H9 (cell line): ENCODE results near the gene DPM3. TPM values are rescaled to one million over a fixed set of nuclear protein-coding genes. Genes with fewer than 3 reads are reported as not detected.
A peak's percentile ranks its signal among the peaks of the same experiment; 100 is the strongest.

Experiments
- DNase-seq: peaks from one replicate; pipeline ENCODE4 v3.0.0-alpha.2; 2017
- H2AFZ ChIP-seq: one replicate; pipeline ENCODE4 v1.6.1; 2013; ENCODE audit warnings: mild to moderate bottlenecking, low read length, control low read depth, moderate library complexity
- H2AK5ac ChIP-seq: 2 replicates; pipeline ENCODE4 v1.6.1; 2013; ENCODE audit warnings: low read length, control low read depth, mixed read lengths; ENCODE audit not compliant: insufficient read length
- H2BK120ac ChIP-seq: one replicate; pipeline ENCODE4 v1.6.1; 2013; ENCODE audit warnings: low read depth, mild to moderate bottlenecking, low read length, control low read depth, inconsistent platforms; ENCODE audit not compliant: poor library complexity, severe bottlenecking
- H2BK12ac ChIP-seq: 2 replicates; pipeline ENCODE4 v1.6.1; 2013; ENCODE audit warnings: low read length, control low read depth, mixed read lengths, low read depth; ENCODE audit not compliant: insufficient read length
- H2BK15ac ChIP-seq: 2 replicates; pipeline ENCODE4 v1.6.1; 2013; ENCODE audit warnings: low read depth, low read length, control low read depth
- H2BK20ac ChIP-seq: one replicate; pipeline ENCODE4 v1.6.1; 2013; ENCODE audit warnings: low read depth, mild to moderate bottlenecking, low read length, control low read depth, inconsistent platforms; ENCODE audit not compliant: poor library complexity, severe bottlenecking
- H2BK5ac ChIP-seq: 2 replicates; pipeline ENCODE4 v1.6.1; 2013; ENCODE audit warnings: low read length, control low read depth, mixed read lengths; ENCODE audit not compliant: insufficient read length
- H3K14ac ChIP-seq: 2 replicates; pipeline ENCODE4 v1.6.1; 2013; ENCODE audit warnings: low read length, control low read depth; ENCODE audit not compliant: insufficient read depth
- H3K18ac ChIP-seq: 2 replicates; pipeline ENCODE4 v1.6.1; 2013; ENCODE audit warnings: low read depth, mild to moderate bottlenecking, mixed read lengths, low read length, control low read depth; ENCODE audit not compliant: insufficient read length
- H3K23ac ChIP-seq: 2 replicates; pipeline ENCODE4 v1.6.1; 2013; ENCODE audit warnings: low read length, control low read depth, mixed read lengths, low read depth; ENCODE audit not compliant: insufficient read length
- H3K23me2 ChIP-seq: 2 replicates; pipeline ENCODE4 v1.6.1; 2013; ENCODE audit warnings: low read depth, mild to moderate bottlenecking, mixed read lengths, low read length, control low read depth; ENCODE audit not compliant: insufficient read length, poor library complexity, severe bottlenecking
- H3K27ac ChIP-seq: 2 replicates; pipeline ENCODE4 v1.5.1; 2013; ENCODE audit warnings: low read length, control low read depth, mixed read lengths, low read depth; ENCODE audit not compliant: insufficient read length
- H3K27me3 ChIP-seq: 2 replicates; pipeline ENCODE4 v1.6.1; 2013; ENCODE audit warnings: low read length, control low read depth, inconsistent platforms; ENCODE audit not compliant: insufficient read depth
- H3K4ac ChIP-seq: 2 replicates; pipeline ENCODE4 v1.6.1; 2013; ENCODE audit warnings: low read depth, mild to moderate bottlenecking, control low read depth, inconsistent platforms, low read length, moderate library complexity
- H3K4me1 ChIP-seq: 2 replicates; pipeline ENCODE4 v1.6.1; 2013; ENCODE audit warnings: low read length, control low read depth, inconsistent platforms; ENCODE audit not compliant: insufficient read depth
- H3K4me2 ChIP-seq: 2 replicates; pipeline ENCODE4 v1.6.1; 2013; ENCODE audit warnings: low read length, control low read depth, mixed read lengths; ENCODE audit not compliant: insufficient read length, insufficient read depth
- H3K56ac ChIP-seq: 2 replicates; pipeline ENCODE4 v1.6.1; 2013; ENCODE audit warnings: low read depth, mild to moderate bottlenecking, mixed read lengths, low read length, control low read depth; ENCODE audit not compliant: insufficient read length
- H3K79me1 ChIP-seq: 2 replicates; pipeline ENCODE4 v1.6.1; 2013; ENCODE audit warnings: low read depth, mild to moderate bottlenecking, moderate library complexity, low read length, control low read depth, inconsistent platforms; ENCODE audit not compliant: insufficient read depth, poor library complexity, severe bottlenecking
- H3K79me2 ChIP-seq: 2 replicates; pipeline ENCODE4 v1.6.1; 2013; ENCODE audit warnings: low read length, control low read depth, inconsistent platforms; ENCODE audit not compliant: insufficient read depth
- H3K9ac ChIP-seq: 2 replicates; pipeline ENCODE4 v1.6.1; 2013; ENCODE audit warnings: low read length, control low read depth, mixed read lengths; ENCODE audit not compliant: insufficient read length; ENCODE audit errors: extremely low read depth
- H3K9me3 ChIP-seq: one replicate; pipeline ENCODE4 v1.6.1; 2013; ENCODE audit warnings: low read depth, low read length, inconsistent platforms; ENCODE audit not compliant: control insufficient read depth
- H3T11ph ChIP-seq: one replicate; pipeline ENCODE4 v1.6.1; 2013; ENCODE audit warnings: mild to moderate bottlenecking, low read length, control low read depth, inconsistent platforms
- H4K20me1 ChIP-seq: one replicate; pipeline ENCODE4 v1.6.1; 2013; ENCODE audit not compliant: control insufficient read depth, insufficient read length, insufficient read depth
- H4K5ac ChIP-seq: 2 replicates; pipeline ENCODE4 v1.6.1; 2013; ENCODE audit warnings: low read depth, mild to moderate bottlenecking, mixed read lengths, low read length, control low read depth; ENCODE audit not compliant: insufficient read length
- H4K8ac ChIP-seq: replicated peaks from 2 replicates; pipeline ENCODE4 v1.6.1; 2013; ENCODE audit warnings: low read length, control low read depth, mixed read lengths, low read depth; ENCODE audit not compliant: insufficient read length
- H4K91ac ChIP-seq: 2 replicates; pipeline ENCODE4 v1.6.1; 2013; ENCODE audit warnings: low read depth, mild to moderate bottlenecking, moderate library complexity, mixed read lengths, low read length, control low read depth; ENCODE audit not compliant: insufficient read length
- H3K27ac Mint-ChIP-seq, 3 experiments: 2 replicates in 2 of 3; 3 replicates in 1 of 3; pipeline ENCODE4 v1.8.0; 2020 to 2021; ENCODE audit warnings: mixed read lengths in 3 of 3, mild to moderate bottlenecking in 1 of 3, moderate library complexity in 1 of 3
- H3K27me3 Mint-ChIP-seq: 2 replicates; pipeline ENCODE4 v1.8.0; 2021; ENCODE audit warnings: low read depth, mild to moderate bottlenecking, moderate library complexity, mixed read lengths
- H3K36me3 Mint-ChIP-seq, 3 experiments: 2 replicates in 2 of 3; 3 replicates in 1 of 3; pipeline ENCODE4 v1.8.0; 2020 to 2021; ENCODE audit warnings: low read depth in 3 of 3, mixed read lengths in 3 of 3; ENCODE audit not compliant: insufficient read depth in 1 of 3
- H3K4me1 Mint-ChIP-seq, 2 experiments: 2 replicates each; pipeline ENCODE4 v1.8.0; 2020; ENCODE audit warnings: mixed read lengths in 2 of 2
- H3K4me3 Mint-ChIP-seq, 2 experiments: 2 replicates in 1 of 2; 3 replicates in 1 of 2; pipeline ENCODE4 v1.8.0; 2020 to 2021; ENCODE audit warnings: mild to moderate bottlenecking in 2 of 2, mixed read lengths in 2 of 2, moderate library complexity in 1 of 2
- H3K9me3 Mint-ChIP-seq, 2 experiments: 2 replicates in 1 of 2; 3 replicates in 1 of 2; pipeline ENCODE4 v1.8.0; 2020; ENCODE audit warnings: mild to moderate bottlenecking in 2 of 2, mixed read lengths in 2 of 2, moderate library complexity in 1 of 2
- CTCF ChIP-seq: fragments of 200-600 bp; sonication (generic); conservative IDR thresholded peaks from 3 replicates; pipeline ENCODE4 v1.8.0; 2021; ENCODE audit warnings: antibody characterized with exemption, mild to moderate bottlenecking
- WGBS: extraction: QIAGEN DNeasy Blood & Tissue Kit; methylation state at CpG from one replicate; pipeline ENCODE4 v1.1.7; 2013; ENCODE audit warnings: missing lambda C conversion rate, low lambda C conversion rate, mixed read lengths; ENCODE audit not compliant: insufficient read length; ENCODE audit errors: extremely low coverage; 5-methylcytosine and 5-hydroxymethylcytosine counted together
- total RNA-seq: library from RNA; stranded (reverse); gene quantifications from 2 replicates; pipeline ENCODE4 v1.2.1, GENCODE V29; 2021

The DPM3 gene
- total RNA-seq, 1 experiment from 2014 or later: 48.5 TPM

GRCh38 chr1:155171836-155172731 lies 31.8 kb upstream of the DPM3 start:
- H3T11ph ChIP-seq: no peak overlapping the region
- peak overlapping the region; percentile 75 for H3K4me2 ChIP-seq
- H3K14ac ChIP-seq: no peak overlapping the region
- Mint-ChIP-seq H3K9me3 (no peaks in the 10 kb centered on the region), H3K36me3 (peaks cover 9 to 33% (median 25%) of the 10 kb centered on the region in 3 experiments), H3K27ac (peak overlapping the region; percentile 67 to 95 (median 67)), H3K27me3 (no peaks in the 10 kb centered on the region; the same call in 1 of the 2 replicates), H3K4me1 (peaks cover 26 to 38% of the 10 kb centered on the region in 2 experiments), H3K4me3 (peak overlapping the region; percentile 92 to 97)
- no peaks in the 10 kb centered on the region for H3K9me3 ChIP-seq
- H2BK15ac ChIP-seq: no peak overlapping the region
- no peak overlapping the region for H3K18ac ChIP-seq
- no peaks in the 10 kb centered on the region for H3K4me1 ChIP-seq
- no peaks in the 10 kb centered on the region for H4K20me1 ChIP-seq
- H3K9ac ChIP-seq: peak overlapping the region; percentile 76
- no peak for DNase-seq
- H4K8ac ChIP-seq: no peak overlapping the region
- H2AFZ ChIP-seq: no peak overlapping the region
- H3K23ac ChIP-seq: no peak overlapping the region
- H3K79me1 ChIP-seq: no peaks in the 10 kb centered on the region
- H3K56ac ChIP-seq: no peak overlapping the region
- WGBS: no CpG with 5 or more reads among the region's 8 CpGs
- no peak overlapping the region for H2BK20ac ChIP-seq
- no peak overlapping the region for H4K5ac ChIP-seq
- no peak overlapping the region for H2BK5ac ChIP-seq
- no peak overlapping the region for H2BK12ac ChIP-seq
- no peak for TF ChIP-seq CTCF
- H2AK5ac ChIP-seq: no peak overlapping the region
- H3K27me3 ChIP-seq: no peaks in the 10 kb centered on the region
- H3K4ac ChIP-seq: no peak overlapping the region
- H4K91ac ChIP-seq: no peak overlapping the region
- H3K23me2 ChIP-seq: peaks cover 22% of the 10 kb centered on the region
- no peak overlapping the region for H2BK120ac ChIP-seq
- H3K27ac ChIP-seq: no peak overlapping the region
- H3K79me2 ChIP-seq: no peaks in the 10 kb centered on the region; the same call in 1 of the 2 replicates
